A549 (cell line): ENCODE results near the gene POU4F2.

Experiments
- CBX2 ChIP-seq: fragments of 200-600 bp; sonication (generic); IDR thresholded peaks from 2 replicates; pipeline ENCODE4 v1.6.1; 2016; ENCODE audit warnings: low read depth, mild to moderate bottlenecking, borderline replicate concordance
- CBX8 ChIP-seq: fragments of 200-600 bp; sonication (generic); IDR thresholded peaks from 2 replicates; pipeline ENCODE4 v1.6.1; 2016
- CEBPB ChIP-seq, 2 experiments: fragments of >200 bp in 1 of 2; sonication (Bioruptor Twin) in 1 of 2; formaldehyde crosslinking in 1 of 2; IDR thresholded peaks; 2 replicates each; pipeline ENCODE4 v1.6.1; 2012 to 2016
- CHD2 ChIP-seq: fragments of 150-350 bp; IDR thresholded peaks from 2 replicates; pipeline ENCODE4 v1.6.1; 2014; ENCODE audit warnings: low read length; ENCODE audit not compliant: partially characterized antibody
- KDM1A ChIP-seq: fragments of 200-600 bp; sonication (generic); IDR thresholded peaks from 2 replicates; pipeline ENCODE4 v1.6.1; 2016; ENCODE audit warnings: low read depth, mild to moderate bottlenecking
- NR3C1 ChIP-seq: fragments of >200 bp; sonication (Bioruptor Twin); formaldehyde crosslinking; IDR thresholded peaks from 3 replicates; pipeline ENCODE4 v1.6.1; 2017
- POLR2A ChIP-seq: IDR thresholded peaks from 2 replicates; pipeline ENCODE4 v1.6.1; 2012; ENCODE audit warnings: mild to moderate bottlenecking, low read length
- RCOR1 ChIP-seq: fragments of 150-350 bp; IDR thresholded peaks from 2 replicates; pipeline ENCODE4 v1.6.1; 2014; ENCODE audit warnings: antibody characterized with exemption, low read length, low read depth
- RNF2 ChIP-seq: fragments of 200-600 bp; sonication (generic); IDR thresholded peaks from 2 replicates; pipeline ENCODE4 v1.6.1; 2016; ENCODE audit warnings: low read depth, mild to moderate bottlenecking, antibody characterized with exemption, moderate library complexity, borderline replicate concordance
- TF ChIP-seq, protein P1 (sequence below): fragments of >200 bp; sonication (Bioruptor Twin); formaldehyde crosslinking; IDR thresholded peaks from 3 replicates; pipeline ENCODE4 v1.5.1; 2016

GRCh38 chr4:146640021-146640464 is 1.4 kb downstream of the POU4F2 start:
- TF ChIP-seq CBX8 (no peak), CBX2 (no peak), RNF2 (no peak), POLR2A (no peak), CEBPB (IDR thresholded peaks at IDR 0.05) (no peak), RCOR1 (no peak), NR3C1 (no peak), CHD2 (no peak), KDM1A (no peak)
- TF ChIP-seq, protein P1, sequence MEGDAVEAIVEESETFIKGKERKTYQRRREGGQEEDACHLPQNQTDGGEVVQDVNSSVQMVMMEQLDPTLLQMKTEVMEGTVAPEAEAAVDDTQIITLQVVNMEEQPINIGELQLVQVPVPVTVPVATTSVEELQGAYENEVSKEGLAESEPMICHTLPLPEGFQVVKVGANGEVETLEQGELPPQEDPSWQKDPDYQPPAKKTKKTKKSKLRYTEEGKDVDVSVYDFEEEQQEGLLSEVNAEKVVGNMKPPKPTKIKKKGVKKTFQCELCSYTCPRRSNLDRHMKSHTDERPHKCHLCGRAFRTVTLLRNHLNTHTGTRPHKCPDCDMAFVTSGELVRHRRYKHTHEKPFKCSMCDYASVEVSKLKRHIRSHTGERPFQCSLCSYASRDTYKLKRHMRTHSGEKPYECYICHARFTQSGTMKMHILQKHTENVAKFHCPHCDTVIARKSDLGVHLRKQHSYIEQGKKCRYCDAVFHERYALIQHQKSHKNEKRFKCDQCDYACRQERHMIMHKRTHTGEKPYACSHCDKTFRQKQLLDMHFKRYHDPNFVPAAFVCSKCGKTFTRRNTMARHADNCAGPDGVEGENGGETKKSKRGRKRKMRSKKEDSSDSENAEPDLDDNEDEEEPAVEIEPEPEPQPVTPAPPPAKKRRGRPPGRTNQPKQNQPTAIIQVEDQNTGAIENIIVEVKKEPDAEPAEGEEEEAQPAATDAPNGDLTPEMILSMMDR: no peak
